GM19372 (cell line): ENCODE data around the gene PIEZO2.

ENCODE experiments used
- ATAC-seq: cut with Tn5 transposase; IDR thresholded peaks from one replicate; pipeline ENCODE4 v1.9.1; 2021; ENCODE audit warnings: mild to moderate bottlenecking, low read depth, moderate library complexity; ENCODE audit not compliant: unreplicated experiment

Gene PIEZO2

DNA sequence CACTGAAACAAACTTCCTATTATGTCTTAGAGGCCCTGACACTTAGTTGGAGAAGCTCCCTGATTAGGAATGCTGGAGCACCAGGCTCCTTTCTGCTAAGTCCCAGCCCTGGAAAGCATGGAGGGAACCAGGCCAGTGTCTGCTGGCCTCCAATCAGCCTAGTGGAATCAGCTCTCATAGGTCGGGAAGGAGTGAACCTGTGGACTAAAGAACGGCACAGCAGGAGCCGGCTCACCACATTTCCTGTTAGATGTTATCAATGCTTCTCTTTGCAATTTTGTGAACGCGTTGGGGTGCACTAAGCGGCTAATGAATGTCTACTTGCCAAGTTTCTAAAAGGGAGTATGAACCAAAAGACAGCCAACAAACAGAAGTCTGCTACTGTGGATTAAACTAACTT is 326.9 kb downstream of the PIEZO2 start:
- no peak for ATAC-seq

DNA sequence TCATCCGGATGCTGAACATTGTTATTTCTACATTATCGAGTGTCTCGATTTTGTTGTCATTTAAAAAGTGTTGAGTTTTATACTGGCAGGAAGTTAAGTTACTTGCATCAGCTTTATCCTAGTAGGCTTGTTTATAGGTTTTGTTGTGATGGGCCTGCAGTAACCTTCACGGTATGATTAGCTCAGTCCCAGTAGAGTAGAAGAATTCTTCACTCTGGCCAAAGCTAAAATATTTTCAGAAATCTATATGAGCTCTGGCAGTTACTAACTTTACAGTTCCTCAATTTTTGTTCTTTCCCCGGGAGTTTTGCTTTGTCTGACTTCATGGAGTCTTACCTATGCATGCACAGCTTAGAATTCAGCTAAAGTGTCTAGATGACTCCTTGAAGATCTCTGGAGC is 328.7 kb downstream of the PIEZO2 start:
- no peak for ATAC-seq

DNA sequence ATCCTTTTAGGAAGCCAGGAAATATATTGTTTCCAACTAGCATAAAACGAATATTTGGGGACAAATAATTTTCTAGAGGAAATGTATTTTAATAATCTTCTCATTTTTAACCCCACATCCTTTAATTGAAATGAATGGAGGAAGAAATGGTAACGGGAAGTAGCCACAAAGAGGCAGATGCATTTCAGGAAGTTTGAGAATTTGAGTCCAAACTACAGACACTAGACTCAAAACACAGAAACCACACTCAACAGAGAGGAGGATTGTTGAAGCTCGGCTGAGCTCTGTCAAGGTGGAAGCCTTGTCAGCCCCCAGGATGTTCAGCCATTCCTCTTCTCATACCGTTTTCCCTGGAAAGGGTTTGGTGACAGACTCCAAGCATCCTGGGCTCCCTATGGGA is 335.0 kb downstream of the PIEZO2 start:
- ATAC-seq = no peak

DNA sequence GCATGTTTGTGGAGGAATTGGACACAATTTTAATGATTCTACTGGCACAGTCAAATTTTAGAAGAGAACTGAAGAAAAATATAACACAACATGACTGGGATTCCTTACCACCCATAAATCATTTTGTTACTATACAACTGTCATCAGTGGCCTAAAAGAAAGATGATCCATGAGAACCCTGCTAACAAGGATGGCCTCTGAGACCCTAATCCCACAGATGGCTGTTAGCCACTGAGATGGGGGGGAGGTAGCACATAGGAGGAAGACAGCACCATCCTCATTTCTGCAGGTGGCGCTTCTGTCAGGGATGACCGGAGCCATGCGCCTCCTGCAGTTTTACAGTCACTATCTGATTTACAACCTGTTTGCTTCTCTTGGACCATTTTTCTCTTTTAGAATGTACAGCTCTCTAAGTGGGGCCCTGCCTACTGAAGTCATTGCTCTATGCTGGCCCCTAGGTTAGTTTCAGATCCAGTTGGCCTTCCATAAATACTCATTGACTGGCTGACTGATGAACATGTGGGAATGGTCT is 343.7 kb downstream of the PIEZO2 start:
- ATAC-seq = no peak

DNA sequence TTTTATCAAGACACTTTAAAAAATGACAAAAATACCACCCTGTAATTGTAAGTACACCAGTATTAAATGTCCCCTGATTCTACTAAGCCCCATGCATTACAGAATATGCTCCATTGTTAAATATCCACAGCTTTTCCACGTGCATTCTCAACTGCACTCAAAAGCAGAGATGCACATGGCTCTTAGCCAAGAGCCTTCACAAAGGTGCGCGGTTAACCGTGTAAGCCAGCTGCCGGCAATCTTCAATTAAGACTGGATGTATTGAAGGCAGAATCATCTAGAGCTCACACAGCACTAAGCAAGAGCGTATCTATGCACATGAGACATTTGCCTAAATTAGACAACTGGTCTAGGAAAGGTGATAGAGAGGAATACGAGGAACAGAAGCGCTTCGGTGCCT is 345.2 kb downstream of the PIEZO2 start:
- no peak for ATAC-seq

DNA sequence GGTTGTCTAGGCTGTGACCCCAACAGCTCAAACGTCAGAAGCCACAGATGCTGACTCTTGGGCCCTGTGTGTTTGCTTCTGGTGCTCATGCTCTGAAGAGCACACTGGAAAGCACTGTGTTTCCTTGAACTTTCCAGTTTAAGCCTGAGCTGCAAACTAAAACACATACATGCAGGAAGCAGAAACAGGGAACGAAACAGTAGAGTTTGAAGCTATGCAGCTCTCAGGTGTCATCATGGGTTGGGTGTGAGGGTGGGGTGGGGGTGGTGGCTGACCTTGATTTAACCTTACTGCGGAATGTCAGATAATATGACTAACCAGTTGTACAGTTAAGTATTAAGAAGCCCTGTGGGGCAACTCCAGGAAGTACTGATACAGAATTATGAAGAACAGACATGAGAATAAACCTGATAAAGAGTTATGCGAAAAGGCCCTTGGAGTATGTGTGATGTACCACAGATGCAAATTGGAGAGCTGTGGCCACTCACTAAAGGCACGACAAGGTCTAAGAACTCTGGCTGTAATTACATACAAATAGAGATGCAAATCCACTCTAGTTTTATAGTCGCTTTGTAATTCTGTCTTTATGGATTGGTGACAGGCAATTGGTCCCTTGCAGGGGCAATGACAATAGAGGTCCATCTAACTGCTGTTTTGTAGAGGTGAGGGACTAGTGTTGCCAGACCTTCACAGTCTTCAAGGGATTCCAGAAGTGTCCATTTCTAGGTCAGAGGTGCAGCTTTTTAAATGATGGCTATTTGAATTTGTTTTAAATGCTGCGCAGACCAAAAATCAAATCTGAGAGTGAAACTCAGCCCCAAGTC is 350.4 kb downstream of the PIEZO2 start:
- no peak for ATAC-seq

DNA sequence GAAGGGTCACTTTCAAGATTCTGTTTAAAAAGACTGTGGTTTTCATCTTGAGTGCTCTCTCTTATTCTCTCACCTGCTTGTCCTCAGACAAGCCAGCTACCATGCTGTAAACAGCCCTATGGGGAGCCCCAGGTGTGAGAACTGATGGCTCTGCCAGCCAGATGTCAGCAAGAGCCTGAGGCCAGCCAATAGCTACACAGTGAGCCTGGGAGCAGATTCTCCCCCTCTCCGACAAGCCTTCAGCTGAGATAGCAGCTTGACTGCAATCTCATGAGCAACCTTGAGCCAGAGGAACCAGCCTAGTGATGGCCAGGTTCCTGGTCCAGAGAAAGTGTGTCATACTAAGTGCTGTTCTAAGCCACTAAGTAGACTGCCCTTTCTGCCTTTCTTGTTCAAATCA is 351.5 kb downstream of the PIEZO2 start:
- ATAC-seq = no peak

DNA sequence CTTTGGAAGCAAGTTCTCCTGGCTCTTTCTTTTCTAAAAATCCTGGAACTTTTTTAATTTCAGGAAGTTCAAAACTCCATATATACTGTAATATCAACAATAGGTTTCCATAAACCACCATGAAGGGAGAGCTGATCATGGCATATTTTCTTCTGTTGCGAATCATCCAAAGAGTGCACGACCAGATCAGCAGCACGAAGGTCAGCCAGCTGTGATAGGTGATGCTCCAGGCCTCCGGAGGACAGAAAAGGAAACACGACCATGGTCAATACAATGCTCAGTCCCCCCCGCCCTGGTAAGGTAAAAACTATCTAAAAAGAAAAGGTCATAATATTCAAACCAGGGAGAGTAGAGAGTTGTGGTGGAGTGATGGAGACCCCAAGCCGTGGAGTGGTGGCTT is 354.6 kb downstream of the PIEZO2 start:
- ATAC-seq = no peak

DNA sequence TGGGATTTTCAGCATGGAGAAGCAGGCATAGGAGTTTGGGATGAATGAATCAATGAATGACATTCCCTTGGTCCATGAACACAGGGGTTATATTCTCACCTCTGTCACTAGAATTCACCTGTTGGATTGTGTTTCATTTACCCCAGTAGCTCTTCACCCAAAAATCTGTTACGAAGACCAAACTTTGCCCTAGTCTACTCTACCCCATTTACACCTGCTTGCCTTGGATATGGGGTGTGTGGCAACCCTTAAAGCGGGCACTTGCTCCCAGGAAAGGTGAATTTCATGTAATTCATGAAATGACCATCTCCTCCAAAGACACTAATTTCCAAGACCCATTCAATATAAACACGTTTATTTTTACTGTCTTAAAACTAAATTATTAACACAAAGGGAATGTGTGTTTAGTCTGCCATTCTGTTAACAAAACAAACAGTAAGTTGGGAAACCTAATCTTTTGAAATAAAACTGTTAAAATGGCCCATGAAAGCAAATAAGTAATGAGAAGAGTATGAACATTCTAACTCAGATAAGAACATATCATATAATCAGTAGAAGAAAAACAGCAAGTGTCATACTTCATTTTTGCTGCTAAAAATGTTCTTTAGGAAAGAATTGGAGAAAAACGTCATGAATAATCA is 355.5 kb downstream of the PIEZO2 start:
- ATAC-seq = no peak

DNA sequence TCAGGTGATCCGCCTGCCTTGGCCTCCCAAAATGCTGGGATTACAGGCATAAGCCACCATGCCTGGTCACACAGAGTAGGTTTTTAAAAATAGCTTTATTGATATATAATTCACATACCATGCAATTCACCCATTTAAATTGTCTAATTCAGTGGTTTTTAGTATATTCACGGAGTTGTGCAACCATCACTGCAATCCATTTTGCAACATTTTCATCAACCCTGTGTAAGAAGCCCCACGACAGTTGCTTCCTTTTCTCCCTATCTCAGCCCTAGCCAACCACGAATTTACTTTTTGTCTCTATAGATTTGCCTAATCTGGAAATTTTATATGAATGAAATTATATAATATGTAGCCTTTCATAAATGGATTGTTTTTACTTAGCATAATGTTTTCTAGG is 357.2 kb downstream of the PIEZO2 start:
- ATAC-seq = no peak

DNA sequence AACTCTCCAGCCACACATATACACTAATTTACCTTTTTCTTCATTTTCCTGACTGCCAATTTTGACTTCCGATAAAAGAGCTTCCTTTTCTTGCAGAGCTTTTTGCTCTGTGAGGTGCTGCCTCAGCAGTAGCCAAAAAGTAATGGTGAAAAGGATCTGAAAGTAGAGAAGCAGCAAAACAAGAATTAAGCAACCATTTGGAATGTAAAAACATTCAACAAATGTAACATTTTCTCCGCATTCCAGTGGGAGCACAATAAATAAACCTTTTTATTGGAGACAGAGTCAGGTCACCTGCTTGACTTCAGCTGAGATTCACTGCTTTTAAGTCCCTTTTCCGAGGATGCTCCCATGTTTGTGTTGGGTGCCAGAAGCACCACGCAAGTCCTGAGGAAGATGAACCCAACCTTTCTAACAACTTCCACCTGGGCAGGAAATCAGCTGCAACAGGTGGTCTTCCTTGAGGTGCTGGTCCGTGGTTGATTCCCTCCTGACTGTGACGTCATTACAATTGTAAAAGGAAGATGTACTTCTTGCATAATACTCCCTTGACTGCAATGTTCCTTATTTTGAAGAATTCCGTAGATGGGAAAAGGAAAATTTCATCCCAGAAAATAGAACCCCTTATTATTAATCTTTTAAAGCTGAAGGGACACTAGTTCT is 358.1 kb downstream of the PIEZO2 start:
- ATAC-seq = no peak

DNA sequence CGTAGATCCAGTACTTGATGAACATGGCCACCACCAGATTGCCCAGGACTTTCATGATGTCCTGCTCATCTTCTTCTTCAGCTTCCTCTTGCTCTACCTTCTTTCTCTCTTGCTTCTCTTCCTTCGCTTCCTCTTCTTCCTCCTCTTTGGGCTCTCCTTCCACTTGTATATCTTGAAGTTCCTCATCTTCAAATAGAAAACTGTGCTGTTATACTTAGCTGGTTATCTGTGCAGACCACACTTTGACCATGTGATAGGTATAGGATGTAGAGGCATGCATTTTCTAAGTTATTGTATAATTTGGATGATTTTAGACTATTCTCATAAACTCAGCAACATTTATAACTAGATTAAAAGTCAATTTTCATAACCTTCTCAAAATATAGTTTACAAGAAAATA is 360.2 kb downstream of the PIEZO2 start:
- ATAC-seq = no peak

DNA sequence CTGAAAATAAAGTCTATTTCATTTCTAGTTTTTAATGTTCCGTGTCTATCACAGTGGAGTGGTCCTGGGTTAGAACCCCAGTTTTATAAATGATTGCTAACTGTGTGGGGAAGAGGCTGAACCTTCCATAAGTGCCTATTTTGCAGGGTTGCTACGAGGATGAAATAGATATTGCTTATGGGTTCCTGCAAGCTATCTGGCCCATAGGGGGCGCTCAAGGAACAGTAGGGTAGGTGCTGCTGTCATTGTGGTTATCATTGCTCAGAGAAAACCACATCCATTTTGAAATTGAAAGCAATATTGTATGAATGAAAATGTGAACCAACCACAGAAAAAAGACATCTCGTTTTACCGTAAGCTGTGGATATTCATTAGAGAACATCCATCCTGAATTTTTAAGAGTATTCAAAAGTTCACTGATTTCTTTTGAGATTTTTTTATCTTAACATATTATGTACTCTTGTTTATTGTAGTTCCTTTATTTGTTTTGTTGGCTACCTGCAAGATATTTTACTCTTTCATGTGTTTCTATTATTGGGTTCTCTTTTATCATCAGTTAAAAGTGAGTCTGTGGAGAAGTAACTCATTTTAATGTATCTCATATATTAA is 362.0 kb downstream of the PIEZO2 start:
- peak; percentile 98 for ATAC-seq

DNA sequence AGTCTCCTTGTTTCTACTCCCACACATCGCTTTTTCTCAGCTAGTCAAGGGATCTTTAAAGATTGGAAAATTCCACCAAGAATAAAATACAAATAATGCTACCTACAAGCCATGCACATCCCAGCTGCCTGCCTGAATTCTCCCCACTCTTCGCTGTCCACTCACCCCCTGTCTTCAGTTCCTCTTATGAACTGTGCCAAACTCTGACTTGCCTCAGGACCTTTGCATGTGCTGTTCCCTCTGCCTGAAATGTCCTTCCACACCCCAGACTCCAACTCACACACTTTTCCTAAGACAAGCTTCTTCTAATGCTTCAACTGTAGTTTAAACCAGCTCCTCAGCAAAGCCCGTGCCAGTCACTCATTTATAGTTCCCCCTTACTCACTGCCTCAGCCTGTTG is 363.6 kb downstream of the PIEZO2 start:
- no peak for ATAC-seq

DNA sequence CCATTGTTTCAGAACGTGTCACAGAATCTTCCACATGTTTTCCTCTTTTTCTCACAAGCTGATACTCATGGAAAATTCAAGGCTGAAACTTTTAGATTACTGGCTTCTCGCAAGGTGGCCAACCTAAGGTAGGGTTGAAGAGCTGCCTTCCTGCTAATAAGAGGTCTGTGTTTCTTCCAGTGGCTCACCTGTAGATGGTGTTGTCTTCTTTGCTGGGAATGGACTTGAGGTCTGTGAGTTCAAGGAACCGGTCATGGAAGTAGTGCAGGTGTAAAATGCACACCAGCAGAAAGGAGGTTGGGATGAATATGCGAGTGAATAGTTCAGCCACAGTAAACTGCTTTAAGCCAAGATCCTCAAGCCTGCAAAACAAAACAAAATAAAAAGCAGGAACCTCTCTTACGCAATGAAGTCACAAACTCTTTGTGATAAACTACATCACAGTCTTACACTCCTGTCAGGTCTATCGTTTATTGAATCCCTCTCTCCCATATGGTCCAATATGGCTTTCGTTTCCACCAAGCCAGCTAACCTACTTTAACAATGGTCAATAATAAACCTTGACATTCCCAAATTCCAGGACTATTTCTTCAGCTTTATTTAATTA is 364.7 kb downstream of the PIEZO2 start:
- no peak for ATAC-seq

DNA sequence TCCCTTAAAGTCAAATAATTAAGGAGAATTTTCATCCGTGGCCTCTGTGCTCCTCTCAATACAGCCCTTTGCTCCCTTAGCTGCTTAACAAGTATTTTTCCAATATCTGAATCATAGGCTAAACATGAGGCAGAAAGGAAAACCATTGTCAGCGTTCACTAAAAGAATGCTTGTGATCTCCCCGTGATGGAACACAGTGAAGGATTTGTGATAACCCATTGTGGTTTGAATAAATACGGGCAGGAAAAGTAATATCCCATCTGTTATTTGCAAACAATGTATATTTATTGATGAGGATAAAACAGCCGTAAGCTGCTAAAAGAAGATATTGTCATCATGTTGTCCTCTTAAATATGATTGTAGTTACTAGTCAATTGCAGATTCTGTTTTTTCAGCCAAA is 365.4 kb downstream of the PIEZO2 start:
- ATAC-seq = no peak

DNA sequence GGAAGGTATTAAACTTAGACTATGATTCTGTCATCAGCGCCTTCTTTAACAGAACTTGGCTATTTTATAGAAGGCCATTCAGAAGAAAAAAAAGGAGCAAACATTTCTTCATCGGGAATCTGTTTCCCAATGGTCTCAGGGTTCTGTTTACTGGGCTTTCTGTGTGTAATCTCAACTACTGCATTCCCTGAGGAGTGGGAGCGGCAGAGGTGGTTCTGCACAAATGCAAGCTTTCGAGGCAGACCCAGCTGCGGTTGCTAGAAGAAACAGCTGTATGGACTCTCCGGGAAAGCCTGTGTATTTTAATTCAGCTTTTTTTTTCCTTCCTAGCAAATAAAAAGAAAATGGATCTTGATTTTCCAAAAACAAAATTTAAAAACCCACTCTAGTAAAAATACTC is 372.9 kb downstream of the PIEZO2 start:
- ATAC-seq = no peak

DNA sequence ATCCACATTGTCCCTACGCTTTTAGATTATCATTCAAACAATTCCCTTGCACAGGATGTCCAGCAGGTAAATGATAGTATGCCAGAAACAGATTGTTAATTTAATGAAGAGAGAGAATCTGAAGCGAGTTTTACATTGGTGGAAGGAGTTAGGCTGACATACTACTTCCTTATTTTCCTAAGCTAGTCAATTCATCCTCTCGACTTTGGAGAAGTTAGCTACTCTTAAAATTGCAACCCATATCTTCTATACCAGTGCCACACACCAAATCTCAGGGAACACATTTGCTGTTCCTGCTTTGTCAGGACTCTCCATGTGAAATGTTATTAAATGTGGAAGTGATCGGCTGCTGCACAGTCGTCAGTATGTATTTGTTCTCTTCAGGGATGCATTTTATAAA is 374.3 kb downstream of the PIEZO2 start:
- ATAC-seq = no peak

DNA sequence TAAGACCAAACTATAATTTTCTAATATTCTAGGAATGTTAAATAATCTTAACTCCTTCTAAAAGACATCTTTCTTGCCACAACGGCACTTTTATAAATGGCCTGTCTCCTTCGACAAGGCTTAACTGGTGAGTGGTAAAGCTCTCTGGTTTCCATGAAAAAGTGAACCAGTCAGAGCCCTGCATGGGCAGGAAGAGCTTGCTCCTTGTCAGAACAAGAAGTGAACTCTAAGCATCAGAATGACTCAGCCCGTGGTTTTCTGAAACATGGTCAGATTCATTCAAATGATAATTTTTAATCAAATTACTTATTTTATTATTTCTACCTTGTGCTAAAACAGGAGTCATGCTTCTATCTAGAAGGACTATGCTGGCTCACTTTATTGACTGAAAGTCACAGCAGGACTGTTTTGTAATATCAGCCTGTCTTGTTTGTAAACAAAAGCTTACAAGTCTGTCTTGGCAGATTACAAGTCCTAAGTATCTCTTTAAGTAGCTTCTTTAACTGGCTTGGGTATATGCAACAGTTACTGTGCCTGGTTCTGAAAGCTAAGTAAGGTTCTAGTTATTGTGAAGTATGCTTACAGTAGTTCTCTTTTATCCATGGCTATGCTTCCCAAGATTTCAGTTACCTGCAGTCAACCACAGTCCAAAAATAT is 378.2 kb downstream of the PIEZO2 start:
- ATAC-seq = no peak

DNA sequence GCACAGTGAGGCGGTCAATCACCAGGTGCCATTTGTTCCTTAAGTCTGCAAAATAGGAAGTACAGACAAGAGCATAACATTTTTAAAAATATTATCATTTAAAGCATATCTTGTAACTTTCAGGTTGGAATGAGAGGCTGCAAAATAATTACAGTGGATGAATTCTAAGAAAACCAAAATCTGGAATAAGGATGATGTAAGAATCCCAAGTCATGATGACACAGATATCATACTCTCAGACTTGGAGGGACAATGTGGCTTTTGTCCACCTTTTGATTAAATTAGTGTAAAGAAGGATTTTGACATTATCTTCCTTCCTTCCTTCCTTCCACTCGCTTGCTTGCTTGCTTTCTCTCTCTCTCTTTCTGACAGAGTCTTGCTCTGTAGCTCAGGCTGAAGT is 379.1 kb downstream of the PIEZO2 start:
- ATAC-seq = no peak
